Liver (tissue), 9 donors: ENCODE results near the gene MTM1. TPM values are rescaled to one million over a fixed set of nuclear protein-coding genes. Genes with fewer than 3 reads are reported as not detected.
A peak's percentile ranks its signal among the peaks of the same experiment; 100 is the strongest.

Experiments
- DNase-seq: peaks from one replicate; pipeline ENCODE4 v3.0.0-alpha.2; 2017; ENCODE audit warnings: low spot score
- H3K27ac ChIP-seq, 2 donors: one replicate each; pipeline ENCODE4 v1.7.0; 2013; ENCODE audit warnings: inconsistent platforms in 2 of 2, low read length in 2 of 2, control low read depth in 1 of 2, low read depth in 1 of 2, mild to moderate bottlenecking in 1 of 2
- H3K27me3 ChIP-seq, 4 donors: one replicate each; pipeline versions ENCODE4 v1.6.1 to v1.7.0; 2013; ENCODE audit warnings: low read length in 3 of 4, inconsistent platforms in 1 of 4, mild to moderate bottlenecking in 1 of 4, moderate library complexity in 1 of 4; ENCODE audit not compliant: control insufficient read depth in 4 of 4, insufficient read depth in 4 of 4
- H3K36me3 ChIP-seq, 4 donors: one replicate each; pipeline versions ENCODE4 v1.6.1 to v1.7.0; 2013; ENCODE audit warnings: low read length in 3 of 4, mild to moderate bottlenecking in 3 of 4, low read depth in 1 of 4, moderate library complexity in 1 of 4; ENCODE audit not compliant: control insufficient read depth in 4 of 4, insufficient read depth in 3 of 4
- H3K4me1 ChIP-seq, 4 donors: one replicate each; pipeline versions ENCODE4 v1.6.1 to v1.7.0; 2013; ENCODE audit warnings: low read length in 3 of 4, mild to moderate bottlenecking in 3 of 4, moderate library complexity in 1 of 4; ENCODE audit not compliant: control insufficient read depth in 4 of 4, insufficient read depth in 4 of 4
- H3K4me3 ChIP-seq, 3 donors: one replicate each; pipeline versions ENCODE4 v1.6.1 to v1.7.0; 2013; ENCODE audit warnings: low read length in 3 of 3, control low read depth in 1 of 3, low read depth in 1 of 3, mild to moderate bottlenecking in 1 of 3
- H3K9ac ChIP-seq, 2 donors: one replicate each; pipeline ENCODE4 v1.7.0; 2013; ENCODE audit warnings: low read length in 2 of 2, mild to moderate bottlenecking in 2 of 2, moderate library complexity in 2 of 2, control low read depth in 1 of 2, low read depth in 1 of 2
- H3K9me3 ChIP-seq, 4 donors: one replicate each; pipeline versions ENCODE4 v1.6.1 to v1.7.0; 2013; ENCODE audit warnings: low read length in 3 of 4; ENCODE audit not compliant: control insufficient read depth in 4 of 4
- ATF3 ChIP-seq: IDR thresholded peaks from 2 replicates; pipeline ENCODE4 v1.6.1; 2016; ENCODE audit warnings: antibody characterized with exemption
- FOXA1 ChIP-seq: IDR thresholded peaks from 2 replicates; pipeline ENCODE4 v1.6.1; 2016; ENCODE audit warnings: antibody characterized with exemption
- FOXA2 ChIP-seq: IDR thresholded peaks from 2 replicates; pipeline ENCODE4 v1.6.1; 2016; ENCODE audit warnings: antibody characterized with exemption
- GABPA ChIP-seq, 2 donors: IDR thresholded peaks in 1 of 2; conservative IDR thresholded peaks in 1 of 2; 2 replicates each; pipeline ENCODE4 v1.6.1; 2016; ENCODE audit warnings: antibody characterized with exemption in 2 of 2, mild to moderate bottlenecking in 1 of 2, moderate library complexity in 1 of 2
- HNF4A ChIP-seq, 2 donors: conservative IDR thresholded peaks; 2 replicates each; pipeline ENCODE4 v1.6.1; 2016; ENCODE audit warnings: antibody characterized with exemption in 2 of 2, mild to moderate bottlenecking in 2 of 2
- HNF4G ChIP-seq: IDR thresholded peaks from 2 replicates; pipeline ENCODE4 v1.6.1; 2016; ENCODE audit warnings: antibody characterized with exemption
- JUND ChIP-seq, 2 donors: IDR thresholded peaks; 2 replicates each; pipeline ENCODE4 v1.6.1; 2016; ENCODE audit warnings: antibody characterized with exemption in 2 of 2
- NR2F2 ChIP-seq: IDR thresholded peaks from 2 replicates; pipeline ENCODE4 v1.6.1; 2016; ENCODE audit warnings: antibody characterized with exemption
- RAD21 ChIP-seq, 2 donors: IDR thresholded peaks; 2 replicates each; pipeline ENCODE4 v1.6.1; 2016; ENCODE audit warnings: antibody characterized with exemption in 2 of 2, mild to moderate bottlenecking in 2 of 2
- REST ChIP-seq: IDR thresholded peaks from 2 replicates; pipeline ENCODE4 v1.6.1; 2016; ENCODE audit warnings: antibody characterized with exemption, mild to moderate bottlenecking
- RXRA ChIP-seq, 2 donors: IDR thresholded peaks; 2 replicates each; pipeline ENCODE4 v1.6.1; 2017 to 2018; ENCODE audit warnings: antibody characterized with exemption in 2 of 2, mild to moderate bottlenecking in 1 of 2
- SP1 ChIP-seq: IDR thresholded peaks from 2 replicates; pipeline ENCODE4 v1.6.1; 2018; ENCODE audit warnings: antibody characterized with exemption, mild to moderate bottlenecking
- TAF1 ChIP-seq: conservative IDR thresholded peaks from 2 replicates; pipeline ENCODE4 v1.6.1; 2016; ENCODE audit warnings: antibody characterized with exemption, mild to moderate bottlenecking
- YY1 ChIP-seq: IDR thresholded peaks from 2 replicates; pipeline ENCODE4 v1.6.1; 2016; ENCODE audit warnings: antibody characterized with exemption, mild to moderate bottlenecking
- WGBS: extraction: QIAGEN DNeasy Blood & Tissue Kit; methylation state at CpG from one replicate; pipeline ENCODE4 v1.1.7; 2013; 5-methylcytosine and 5-hydroxymethylcytosine counted together
- polyA plus RNA-seq, 2 donors: library from polyadenylated mRNA; stranded (reverse) in 1 of 2; unstranded in 1 of 2; fragments of 200-250 nt in 1 of 2; fragments of >200 nt in 1 of 2; fragmentation: Nextera tagmentation in 1 of 2; extraction: Ambion mirVana in 1 of 2; gene quantifications; one replicate each; pipeline versions ENCODE4 v1.2.1 to v1.2.3, GENCODE V29; 2013 to 2015
- total RNA-seq, 2 donors: library from RNA; depleted of rRNA; stranded (reverse); fragments of >200 nt; gene quantifications; one replicate each; pipeline ENCODE4 v1.2.3, GENCODE V29; 2014
- TF ChIP-seq, protein P1 (sequence below): IDR thresholded peaks from 2 replicates; pipeline ENCODE4 v1.6.1; 2016; ENCODE audit warnings: antibody characterized with exemption
- TF ChIP-seq, protein P2 (sequence below): fragments of 150-350 bp; IDR thresholded peaks from 2 replicates; pipeline ENCODE4 v1.5.1; 2017; ENCODE audit warnings: improper control_type of control experiment, low read depth, low read length; ENCODE audit not compliant: missing input control
- donor health status: healthy.
- donor health status: healthy.
- donor health status: healthy.
- donor health status: healthy.
- donor health status: healthy.

The MTM1 gene
- total and polyA plus RNA-seq, 4 donors = 5.9 to 21.2 (median 11.4) TPM

DNA sequence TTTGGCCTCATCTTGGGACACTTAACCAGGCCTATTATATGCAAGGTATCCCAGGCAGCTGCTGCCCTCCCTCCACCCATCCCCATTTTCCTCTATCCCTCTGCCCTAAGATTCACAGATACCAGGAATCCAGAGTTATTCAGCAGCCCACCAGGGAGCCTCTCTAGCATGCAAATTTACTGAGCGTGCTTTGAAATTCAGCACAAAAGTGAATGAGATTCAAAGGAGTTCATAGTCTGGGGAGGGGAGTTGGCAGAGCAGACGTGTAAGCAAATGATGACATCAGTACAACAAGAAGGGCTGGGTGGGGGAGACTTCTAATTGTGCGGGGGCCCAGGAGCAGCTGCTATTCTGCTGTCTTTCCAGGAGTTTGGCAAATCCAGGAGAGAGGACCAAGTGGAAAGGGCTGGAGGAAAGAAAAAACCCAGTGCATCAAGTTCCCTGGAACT, 1.7 kb upstream of the MTM1 start:
- 86% methylated on average over 3 of the region's 3 CpGs for WGBS
- Histone ChIP-seq H3K27me3 (no peaks in the 10 kb centered on the region), H3K9ac (no peak overlapping the region), H3K4me1 (peaks cover 0 to 12% (median 10%) of the 10 kb centered on the region in 4 donors), H3K27ac (no peak overlapping the region), H3K9me3 (no peaks in the 10 kb centered on the region), H3K4me3 (no peak overlapping the region), H3K36me3 (no peaks in the 10 kb centered on the region)
- TF ChIP-seq SP1 = no peak
- no peak for TF ChIP-seq REST
- TF ChIP-seq RXRA (IDR thresholded peaks at IDR 0.05) = no peak
- TF ChIP-seq, protein P1, sequence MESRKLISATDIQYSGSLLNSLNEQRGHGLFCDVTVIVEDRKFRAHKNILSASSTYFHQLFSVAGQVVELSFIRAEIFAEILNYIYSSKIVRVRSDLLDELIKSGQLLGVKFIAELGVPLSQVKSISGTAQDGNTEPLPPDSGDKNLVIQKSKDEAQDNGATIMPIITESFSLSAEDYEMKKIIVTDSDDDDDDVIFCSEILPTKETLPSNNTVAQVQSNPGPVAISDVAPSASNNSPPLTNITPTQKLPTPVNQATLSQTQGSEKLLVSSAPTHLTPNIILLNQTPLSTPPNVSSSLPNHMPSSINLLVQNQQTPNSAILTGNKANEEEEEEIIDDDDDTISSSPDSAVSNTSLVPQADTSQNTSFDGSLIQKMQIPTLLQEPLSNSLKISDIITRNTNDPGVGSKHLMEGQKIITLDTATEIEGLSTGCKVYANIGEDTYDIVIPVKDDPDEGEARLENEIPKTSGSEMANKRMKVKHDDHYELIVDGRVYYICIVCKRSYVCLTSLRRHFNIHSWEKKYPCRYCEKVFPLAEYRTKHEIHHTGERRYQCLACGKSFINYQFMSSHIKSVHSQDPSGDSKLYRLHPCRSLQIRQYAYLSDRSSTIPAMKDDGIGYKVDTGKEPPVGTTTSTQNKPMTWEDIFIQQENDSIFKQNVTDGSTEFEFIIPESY = no peak
- TF ChIP-seq FOXA2 = no peak
- TF ChIP-seq RAD21 (IDR thresholded peaks at IDR 0.05) = no peak
- no peak for TF ChIP-seq YY1
- no peak for TF ChIP-seq HNF4G
- no peak for TF ChIP-seq TAF1
- no peak for TF ChIP-seq FOXA1
- TF ChIP-seq, protein P2, sequence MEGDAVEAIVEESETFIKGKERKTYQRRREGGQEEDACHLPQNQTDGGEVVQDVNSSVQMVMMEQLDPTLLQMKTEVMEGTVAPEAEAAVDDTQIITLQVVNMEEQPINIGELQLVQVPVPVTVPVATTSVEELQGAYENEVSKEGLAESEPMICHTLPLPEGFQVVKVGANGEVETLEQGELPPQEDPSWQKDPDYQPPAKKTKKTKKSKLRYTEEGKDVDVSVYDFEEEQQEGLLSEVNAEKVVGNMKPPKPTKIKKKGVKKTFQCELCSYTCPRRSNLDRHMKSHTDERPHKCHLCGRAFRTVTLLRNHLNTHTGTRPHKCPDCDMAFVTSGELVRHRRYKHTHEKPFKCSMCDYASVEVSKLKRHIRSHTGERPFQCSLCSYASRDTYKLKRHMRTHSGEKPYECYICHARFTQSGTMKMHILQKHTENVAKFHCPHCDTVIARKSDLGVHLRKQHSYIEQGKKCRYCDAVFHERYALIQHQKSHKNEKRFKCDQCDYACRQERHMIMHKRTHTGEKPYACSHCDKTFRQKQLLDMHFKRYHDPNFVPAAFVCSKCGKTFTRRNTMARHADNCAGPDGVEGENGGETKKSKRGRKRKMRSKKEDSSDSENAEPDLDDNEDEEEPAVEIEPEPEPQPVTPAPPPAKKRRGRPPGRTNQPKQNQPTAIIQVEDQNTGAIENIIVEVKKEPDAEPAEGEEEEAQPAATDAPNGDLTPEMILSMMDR = no peak
- no peak for TF ChIP-seq HNF4A (conservative IDR thresholded peaks at IDR 0.05)
- TF ChIP-seq GABPA (IDR thresholded peaks at IDR 0.05 in 1 of 2, conservative IDR thresholded peaks at IDR 0.05 in 1 of 2) = no peak
- TF ChIP-seq NR2F2 = no peak
- no peak for TF ChIP-seq ATF3
- no peak for DNase-seq

DNA sequence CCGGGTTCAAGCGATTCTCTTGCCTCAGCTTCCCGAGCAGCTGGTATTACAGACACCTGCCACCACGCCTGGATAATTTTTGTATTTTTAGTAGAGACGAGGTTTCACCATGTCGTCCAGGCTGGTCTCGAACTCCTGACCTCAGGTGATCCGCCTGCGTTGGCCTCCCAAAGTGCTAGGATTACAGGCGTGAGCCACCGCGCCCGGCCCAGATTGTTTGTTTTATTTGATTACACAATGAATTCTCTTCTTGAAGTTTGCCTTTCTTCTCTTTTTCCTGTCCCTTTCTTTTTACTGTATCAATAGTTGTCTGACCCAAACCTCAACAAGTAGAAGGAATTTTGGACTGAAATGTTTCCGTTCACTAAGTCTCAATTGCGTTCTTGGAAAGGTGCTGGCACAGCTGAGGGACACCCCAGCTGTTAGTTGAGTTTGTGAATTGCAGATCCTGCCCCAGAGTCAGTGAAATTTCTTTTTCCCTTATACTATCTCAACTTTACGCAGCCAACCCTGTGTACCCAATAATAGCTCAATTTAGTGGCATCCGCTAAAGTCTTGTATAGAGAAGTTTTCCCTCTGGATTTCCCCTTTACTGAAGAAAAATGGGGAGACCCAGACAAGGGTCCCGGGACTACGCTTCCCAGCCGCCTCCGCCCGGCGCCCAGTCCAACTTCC, 639 bp upstream of the MTM1 start:
- H3K9ac ChIP-seq = no peak overlapping the region
- H3K27me3 ChIP-seq = no peaks in the 10 kb centered on the region
- DNase-seq = no peak
- peak overlapping the region in 1 of 3 donors; percentile 16 for H3K4me3 ChIP-seq
- peak overlapping the region; percentile 54 to 55 for H3K27ac ChIP-seq
- H3K4me1 ChIP-seq = peaks cover 1 to 21% (median 18%) of the 10 kb centered on the region in 4 donors
- 36% methylated on average over 23 of the region's 23 CpGs for WGBS
- no peaks in the 10 kb centered on the region for H3K36me3 ChIP-seq
- no peaks in the 10 kb centered on the region for H3K9me3 ChIP-seq
- TF ChIP-seq REST (no peak), SP1 (no peak), NR2F2 (no peak), HNF4G (no peak), ATF3 (no peak), YY1 (no peak), TAF1 (no peak), RAD21 (IDR thresholded peaks at IDR 0.05) (no peak), JUND (IDR thresholded peaks at IDR 0.05) (no peak), GABPA (IDR thresholded peaks at IDR 0.05 in 1 of 2, conservative IDR thresholded peaks at IDR 0.05 in 1 of 2) (no peak), FOXA2 (no peak), FOXA1 (no peak)
- TF ChIP-seq, protein P2 = no peak
